HepG2 (cell line): ENCODE measurements around the gene CD109. TPM values are rescaled to one million over a fixed set of nuclear protein-coding genes. Genes with fewer than 3 reads are reported as not detected.

Experiments
- ATAC-seq: fragments of 200-7000 bp; cut with Tn5 transposase; 3 replicates; pipeline ENCODE4 v1.9.1; 2020; ENCODE audit warnings: mild to moderate bottlenecking, moderate library complexity
- BruUV-seq: library from RNA; stranded (reverse); fragments of 400-500 nt; replicated peaks from 2 replicates; lab custom pipeline; 2021; lab: Mats Ljungman, UMichigan
- CTCF ChIA-PET: fragments of 300-600 bp; formaldehyde crosslinking; extraction: SDS; loops from one replicate; lab custom pipeline; 2021; ENCODE audit warnings: low total read pairs, inconsistent platforms, low intra/inter-chr PET ratio; lab: Yijun Ruan, JAX
- POLR2A ChIA-PET: fragments of 350-600 bp; sonication (Branson Sonifier 250); formaldehyde crosslinking; loops from one replicate; lab custom pipeline; 2020; ENCODE audit warnings: antibody characterized with exemption, inconsistent platforms; lab: Yijun Ruan, JAX
- DNase-seq: peaks from one replicate; pipeline ENCODE4 v3.0.0-alpha.2; 2015; ENCODE audit warnings: low spot score
- FAIRE-seq: peaks from 3 replicates; lab custom pipeline; 2011; peaks lifted over from hg19 to GRCh38; lab: Jason Lieb, UNC
- H2AFZ ChIP-seq: one replicate; pipeline ENCODE4 v1.6.1; 2011; ENCODE audit warnings: low read length, inconsistent platforms
- H3K27ac ChIP-seq: fragments of 300-600 bp; 3 replicates; pipeline ENCODE4 v1.8.0; 2011; ENCODE audit warnings: mixed run types, mild to moderate bottlenecking, mixed read lengths, low read length, inconsistent platforms; ENCODE audit not compliant: insufficient read depth; ENCODE audit errors: extremely low read length
- H3K27me3 ChIP-seq, 2 experiments: fragments of 200-600 bp in 1 of 2; 2 replicates in 1 of 2; 3 replicates in 1 of 2; pipeline versions ENCODE4 v1.6.0 to v1.8.0; 2011; ENCODE audit warnings: low read length in 2 of 2, mild to moderate bottlenecking in 2 of 2, moderate library complexity in 2 of 2, inconsistent platforms in 1 of 2; ENCODE audit not compliant: insufficient read depth in 2 of 2, control insufficient read depth in 1 of 2
- H3K36me3 ChIP-seq, 2 experiments: fragments of 200-600 bp in 1 of 2; replicated peaks in 1 of 2; 2 replicates in 1 of 2; 3 replicates in 1 of 2; pipeline versions ENCODE4 v1.5.1 to v1.8.0; 2011; ENCODE audit warnings: low read length in 2 of 2, inconsistent platforms in 1 of 2; ENCODE audit not compliant: insufficient read depth in 2 of 2, control insufficient read depth in 1 of 2
- H3K4me1 ChIP-seq: 2 replicates; pipeline ENCODE4 v1.5.1; 2012; ENCODE audit warnings: low read length, inconsistent platforms; ENCODE audit not compliant: insufficient read depth
- H3K4me2 ChIP-seq: 2 replicates; pipeline ENCODE4 v1.6.0; 2011; ENCODE audit warnings: low read depth, low read length, inconsistent platforms
- H3K4me3 ChIP-seq, 3 experiments: fragments of 200-600 bp in 1 of 3; sonication (generic), shearing (Covaris generic) in 1 of 3; replicated peaks in 1 of 3; 2 replicates each; pipeline ENCODE4 v1.5.1; 2011 to 2016; ENCODE audit warnings: low read length in 3 of 3, inconsistent platforms in 2 of 3, low read depth in 2 of 3, mild to moderate bottlenecking in 2 of 3, control low read depth in 1 of 3, mixed read lengths in 1 of 3; ENCODE audit not compliant: insufficient read depth in 1 of 3
- H3K79me2 ChIP-seq: one replicate; pipeline ENCODE4 v1.6.1; 2011; ENCODE audit warnings: low read length, inconsistent platforms; ENCODE audit not compliant: insufficient read depth
- H3K9ac ChIP-seq: 2 replicates; pipeline ENCODE4 v1.6.0; 2011; ENCODE audit warnings: mild to moderate bottlenecking, low read depth, low read length, inconsistent platforms; ENCODE audit not compliant: insufficient read depth
- H3K9me3 ChIP-seq: 2 replicates; pipeline ENCODE4 v1.5.1; 2012; ENCODE audit warnings: mild to moderate bottlenecking, low read length
- H4K20me1 ChIP-seq: 2 replicates; pipeline ENCODE4 v1.6.0; 2011; ENCODE audit warnings: inconsistent platforms, mild to moderate bottlenecking, low read length, moderate library complexity; ENCODE audit not compliant: insufficient read depth
- ATF7 ChIP-seq, 2 experiments: fragments of 450-650 bp in 1 of 2; sonication (generic) in 1 of 2; formaldehyde crosslinking in 1 of 2; IDR thresholded peaks; 2 replicates each; pipeline versions ENCODE4 v1.4.0 to v1.6.1; 2016 to 2020; ENCODE audit warnings: antibody characterized with exemption in 1 of 2, mild to moderate bottlenecking in 1 of 2, missing genetic modification reagents in 1 of 2
- E2F1 ChIP-seq: sonication (generic); formaldehyde crosslinking; IDR thresholded peaks from 2 replicates; pipeline ENCODE4 v1.5.0; 2020; ENCODE audit warnings: missing genetic modification reagents
- GABPB1 ChIP-seq: IDR thresholded peaks from 2 replicates; pipeline ENCODE4 v1.6.1; 2016; ENCODE audit warnings: mild to moderate bottlenecking, missing genetic modification reagents, moderate library complexity, missing compliant biosample characterization
- JUND ChIP-seq: sonication (generic); formaldehyde crosslinking; IDR thresholded peaks from 2 replicates; pipeline ENCODE4 v1.8.0; 2022; ENCODE audit warnings: mild to moderate bottlenecking, missing genetic modification reagents
- KAT7 ChIP-seq: IDR thresholded peaks from 2 replicates; pipeline ENCODE4 v1.6.1; 2018; ENCODE audit warnings: borderline replicate concordance, missing compliant biosample characterization
- KDM5B ChIP-seq: sonication (generic); formaldehyde crosslinking; IDR thresholded peaks from 2 replicates; pipeline ENCODE4 v1.4.0; 2020; ENCODE audit warnings: missing genetic modification reagents, mild to moderate bottlenecking, borderline replicate concordance
- MAF1 ChIP-seq: sonication (generic); formaldehyde crosslinking; IDR thresholded peaks from 2 replicates; pipeline ENCODE4 v1.5.0; 2020; ENCODE audit warnings: missing genetic modification reagents, borderline replicate concordance
- NFE2 ChIP-seq: sonication (generic); formaldehyde crosslinking; IDR thresholded peaks from 2 replicates; pipeline ENCODE4 v1.4.0; 2020; ENCODE audit warnings: missing genetic modification reagents
- NFYB ChIP-seq: sonication (generic); formaldehyde crosslinking; IDR thresholded peaks from 2 replicates; pipeline ENCODE4 v1.4.0; 2020; ENCODE audit warnings: missing genetic modification reagents
- ZBTB26 ChIP-seq: IDR thresholded peaks from 2 replicates; pipeline ENCODE4 v1.6.1; 2016; ENCODE audit warnings: missing compliant biosample characterization, missing genetic modification reagents, borderline replicate concordance
- ZFP82 ChIP-seq: sonication (generic); formaldehyde crosslinking; IDR thresholded peaks from 2 replicates; pipeline ENCODE4 v1.5.1; 2020; ENCODE audit warnings: mild to moderate bottlenecking, missing genetic modification reagents, borderline replicate concordance
- ZGPAT ChIP-seq: IDR thresholded peaks from 2 replicates; pipeline ENCODE4 v1.6.1; 2016; ENCODE audit warnings: mild to moderate bottlenecking
- ZNF609 ChIP-seq: sonication (generic); formaldehyde crosslinking; IDR thresholded peaks from 2 replicates; pipeline ENCODE4 v1.4.0; 2020; ENCODE audit warnings: mild to moderate bottlenecking, missing genetic modification reagents, borderline replicate concordance
- ZNF749 ChIP-seq: sonication (generic); formaldehyde crosslinking; IDR thresholded peaks from 2 replicates; pipeline ENCODE4 v1.8.0; 2022; ENCODE audit warnings: mild to moderate bottlenecking, missing genetic modification reagents, moderate library complexity, borderline replicate concordance
- ZNF841 ChIP-seq: sonication (generic); formaldehyde crosslinking; IDR thresholded peaks from 2 replicates; pipeline ENCODE4 v1.8.1; 2023; ENCODE audit warnings: missing genetic modification reagents, borderline replicate concordance
- WGBS: methylation state at CpG from one replicate; pipeline ENCODE4 v1.1.6; 2017; ENCODE audit warnings: low lambda C conversion rate; 5-methylcytosine and 5-hydroxymethylcytosine counted together
- in situ Hi-C: cut with HindIII; loops from 2 replicates; pipeline ENCODE4 v1.10.0; 2017; ENCODE audit warnings: low pct_unique_long_range_greater_than_20kb; ENCODE audit not compliant: extremely low pct_ligation_motif_present
- intact Hi-C: fragments of 100-400 bp; cut with micrococcal nuclease; formaldehyde crosslinking; loops from one replicate; pipeline ENCODE4 v1.10.0; 2022; ENCODE audit not compliant: unreplicated experiment
- polyA plus RNA-seq, 8 experiments: library from polyadenylated mRNA; depleted of rRNA in 3 of 8; stranded (reverse) in 7 of 8; unstranded in 1 of 8; fragments of >200 nt; fragmentation: Illumina TruSeq in 4 of 8; extraction: Trizol in 4 of 8; gene quantifications; 2 replicates each; pipeline versions ENCODE4 v1.2.1 to v1.2.3, GENCODE V29; 2011 to 2016; ENCODE audit warnings: low read depth in 4 of 8, missing spikeins in 1 of 8, mixed read lengths in 1 of 8; ENCODE audit not compliant: insufficient read depth in 1 of 8
- total RNA-seq, 5 experiments: library from RNA; depleted of rRNA; stranded (reverse); fragments of >200 nt; fragmentation: Illumina TruSeq; extraction: Trizol; gene quantifications; 2 replicates each; pipeline ENCODE4 v1.2.3, GENCODE V29; 2016; ENCODE audit warnings: low read depth in 1 of 5

The CD109 gene
- total and polyA plus RNA-seq, 2 of the 13 experiments (the other 11 are each of a cell fraction or from before 2014, with no cell fraction given): 0.93 to 2.1 TPM

GRCh38 chr6:73779943-73780342, 83.9 kb downstream of the CD109 start (continued):
- no peak for TF ChIP-seq JUND (CRISPR knock-in tag)
- no peak for TF ChIP-seq ZFP82 (CRISPR knock-in tag)

- DNase-seq: no peak
- ChIA-PET POLR2A (no interaction called here), CTCF (no interaction called here)
- H3K27ac ChIP-seq: no peak overlapping the region
- H3K36me3 ChIP-seq: no peaks in the 10 kb centered on the region
- H4K20me1 ChIP-seq: no peaks in the 10 kb centered on the region
- no TSS peak for BruUV-seq
- intact Hi-C loops (no loop called here), in situ Hi-C loops (no loop called here)
- no peaks in the 10 kb centered on the region for H3K9me3 ChIP-seq
- no peak overlapping the region for H3K4me3 ChIP-seq
- no peak overlapping the region for H2AFZ ChIP-seq
- no peaks in the 10 kb centered on the region for H3K79me2 ChIP-seq
- H3K9ac ChIP-seq: no peak overlapping the region
- H3K27me3 ChIP-seq: no peaks in the 10 kb centered on the region
- no peak for ATAC-seq
- H3K4me1 ChIP-seq: no peaks in the 10 kb centered on the region
- 83% methylated on average over 1 of the region's 1 CpG for WGBS
- no peak overlapping the region for H3K4me2 ChIP-seq
- no peak for FAIRE-seq
- no peak for TF ChIP-seq ZNF609
- TF ChIP-seq KAT7 (CRISPR knock-in tag): no peak
- TF ChIP-seq ZNF841 (CRISPR knock-in tag): no peak
- TF ChIP-seq NFE2 (CRISPR knock-in tag): no peak
- no peak for TF ChIP-seq ZNF749 (CRISPR knock-in tag)
- no peak for TF ChIP-seq NFYB (CRISPR knock-in tag)
- no peak for TF ChIP-seq ZGPAT
- no peak for TF ChIP-seq GABPB1 (CRISPR knock-in tag)
- TF ChIP-seq ZBTB26: no peak
- TF ChIP-seq KDM5B (CRISPR knock-in tag): no peak
- no peak for TF ChIP-seq ATF7 (IDR thresholded peaks at IDR 0.05)
- TF ChIP-seq ATF7 (CRISPR knock-in tag; IDR thresholded peaks at IDR 0.05): no peak
- TF ChIP-seq E2F1 (CRISPR knock-in tag): no peak
- TF ChIP-seq MAF1 (CRISPR knock-in tag): no peak
These were observed 86.9 kb downstream of the CD109 start for GRCh38 chr6:73782911-73783310.
